ENCODE data around the gene PYGO2.

DNA sequence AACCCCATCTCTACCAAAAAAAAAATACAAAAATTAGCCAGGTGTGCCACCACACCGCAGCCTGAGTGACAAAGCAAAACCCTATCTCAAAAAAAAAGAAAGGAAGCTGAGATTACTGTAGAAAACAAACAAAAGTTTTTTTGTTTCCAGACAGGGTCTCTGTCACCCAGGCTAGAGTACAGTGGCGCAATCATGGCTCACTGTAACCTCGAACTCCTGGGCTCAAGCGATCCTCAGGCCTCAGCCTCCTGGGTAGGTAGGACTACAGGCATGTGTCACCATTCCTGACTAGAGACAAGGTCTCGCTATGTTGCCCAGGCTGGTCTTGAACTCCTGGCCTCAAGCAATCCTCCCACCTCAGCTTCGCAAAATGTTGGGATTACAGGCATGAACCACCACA is 2.8 kb upstream of the PYGO2 start:
- TF ChIP-seq CTCF (IDR thresholded peaks at IDR 0.05) (no peak), POLR2A (IDR thresholded peaks at IDR 0.05) (no peak)

Measured in thyroid gland (tissue), 4 donors.